KBM-7 (cell line): ENCODE results near the gene TRIO.
"Not testable (repeated sequence)": the region's sequence is repeated elsewhere in the genome, so short reads cannot be mapped to it uniquely, and the experiment has no call there.

ENCODE experiments used
- DNase-seq: peaks from one replicate; pipeline ENCODE4 v3.0.0-alpha.2; 2015
- in situ Hi-C: fragments of 300-500 bp; cut with MboI; formaldehyde crosslinking; loops from 2 replicates; pipeline ENCODE4 v1.14.3; 2020; ENCODE audit warnings: low sequenced_read_pairs, low pct_unique_long_range_greater_than_20kb, mixed read lengths

The TRIO gene

GRCh38 chr5:14370386-14370785, 227.2 kb downstream of the TRIO start:
- no peak for DNase-seq
- in situ Hi-C loops, result no loop called here

GRCh38 chr5:14373685-14374084, 230.5 kb downstream of the TRIO start:
- DNase-seq, result no peak
- in situ Hi-C loops, result no loop called here

GRCh38 chr5:14374100-14374499, 231.0 kb downstream of the TRIO start:
- in situ Hi-C loops, result no loop called here

GRCh38 chr5:14376789-14377188, 233.6 kb downstream of the TRIO start:
- in situ Hi-C loops, result no loop called here
- no peak for DNase-seq

More at GRCh38 chr5:14374100-14374499, 231.0 kb downstream of the TRIO start:
- no peak for DNase-seq

GRCh38 chr5:14379739-14380497, 236.8 kb downstream of the TRIO start:
- in situ Hi-C loops, result no loop called here
- no peak for DNase-seq

- in situ Hi-C loops, result no loop called here
Measured at GRCh38 chr5:14380712-14381111, 237.6 kb downstream of the TRIO start.

GRCh38 chr5:14382640-14383039, 239.5 kb downstream of the TRIO start:
- no peak for DNase-seq
- in situ Hi-C loops, result no loop called here

More at GRCh38 chr5:14380712-14381111, 237.6 kb downstream of the TRIO start:
- DNase-seq, result no peak

- no peak for DNase-seq
- in situ Hi-C loops, result no loop called here
Measured at GRCh38 chr5:14383923-14384322, 240.8 kb downstream of the TRIO start.

GRCh38 chr5:14385019-14385418, 241.9 kb downstream of the TRIO start:
- no peak for DNase-seq
- in situ Hi-C loops, result no loop called here

- in situ Hi-C loops, result no loop called here
- DNase-seq, result no peak
Measured at GRCh38 chr5:14386884-14387624, 243.9 kb downstream of the TRIO start.

GRCh38 chr5:14388741-14389140, 245.6 kb downstream of the TRIO start:
- in situ Hi-C loops, result no loop called here
- DNase-seq, result no peak

- DNase-seq, result not testable (repeated sequence)
Measured at GRCh38 chr5:14392552-14392951, 249.4 kb downstream of the TRIO start.

GRCh38 chr5:14394365-14394764, 251.2 kb downstream of the TRIO start:
- in situ Hi-C loops, result no loop called here

More at GRCh38 chr5:14392552-14392951, 249.4 kb downstream of the TRIO start:
- in situ Hi-C loops, result not testable (repeated sequence)

GRCh38 chr5:14395411-14395810, 252.3 kb downstream of the TRIO start:
- no peak for DNase-seq
- in situ Hi-C loops, result no loop called here

More at GRCh38 chr5:14394365-14394764, 251.2 kb downstream of the TRIO start:
- DNase-seq, result no peak

GRCh38 chr5:14396066-14396465, 252.9 kb downstream of the TRIO start:
- DNase-seq, result no peak
- in situ Hi-C loops, result no loop called here

- in situ Hi-C loops, result no loop called here
- no peak for DNase-seq
Measured at GRCh38 chr5:14396737-14397136, 253.6 kb downstream of the TRIO start.

- no peak for DNase-seq
- in situ Hi-C loops, result no loop called here
Measured at GRCh38 chr5:14397717-14398116, 254.6 kb downstream of the TRIO start.

- in situ Hi-C loops, result no loop called here
- DNase-seq, result peak; percentile 66
Measured at GRCh38 chr5:14399054-14399692, 256.0 kb downstream of the TRIO start.

GRCh38 chr5:14400085-14400484, 256.9 kb downstream of the TRIO start:
- DNase-seq, result no peak
- in situ Hi-C loops, result no loop called here

- DNase-seq, result no peak
- in situ Hi-C loops, result no loop called here
Measured at GRCh38 chr5:14400611-14401010, 257.5 kb downstream of the TRIO start.
